PC-9 (cell line): ENCODE measurements around the gene SDK1. TPM values are rescaled to one million over a fixed set of nuclear protein-coding genes. Genes with fewer than 3 reads are reported as not detected.

ENCODE experiments used
- BruUV-seq: library from RNA; stranded (reverse); fragments of 400-500 nt; replicated peaks from 2 replicates; lab custom pipeline; 2021; lab: Mats Ljungman, UMichigan
- CTCF ChIA-PET: fragments of 300-600 bp; sonication (Branson Sonifier 250); formaldehyde crosslinking; loops from one replicate; lab custom pipeline; 2022; ENCODE audit warnings: antibody characterized with exemption; lab: Charles Lee
- POLR2A ChIA-PET: fragments of 300-600 bp; sonication (Branson Sonifier 250); formaldehyde crosslinking; loops from one replicate; lab custom pipeline; 2022; ENCODE audit warnings: antibody characterized with exemption; ENCODE audit not compliant: unreplicated experiment; lab: Charles Lee
- DNase-seq, 2 experiments: peaks; one replicate each; pipeline versions ENCODE4 v3.0.0 to v3.0.0-alpha.2; 2015 to 2022; ENCODE audit warnings: mixed read lengths in 1 of 2
- H2AFZ ChIP-seq: fragments of 200-600 bp; sonication (generic); 2 replicates; pipeline ENCODE4 v1.8.1; 2017; ENCODE audit warnings: antibody characterized with exemption
- H3F3A ChIP-seq: fragments of 200-600 bp; sonication (generic); 2 replicates; pipeline ENCODE4 v1.8.1; 2017; ENCODE audit warnings: antibody characterized with exemption, mild to moderate bottlenecking, low read depth; ENCODE audit not compliant: insufficient read depth
- H3K27ac ChIP-seq: fragments of 200-600 bp; sonication (generic); 2 replicates; pipeline ENCODE4 v1.6.1; 2016; ENCODE audit warnings: mixed run types
- H3K27me3 ChIP-seq: fragments of 200-600 bp; sonication (generic); 2 replicates; pipeline ENCODE4 v1.6.1; 2016; ENCODE audit warnings: low read depth, mixed run types; ENCODE audit not compliant: insufficient read depth
- H3K36me3 ChIP-seq: fragments of 200-600 bp; sonication (generic); 2 replicates; pipeline ENCODE4 v1.6.1; 2016; ENCODE audit warnings: low read depth, mixed run types
- H3K4me1 ChIP-seq: fragments of 200-600 bp; sonication (generic); replicated peaks from 2 replicates; pipeline ENCODE4 v1.6.1; 2016; ENCODE audit warnings: mixed run types; ENCODE audit not compliant: insufficient read depth
- H3K4me2 ChIP-seq: fragments of 200-600 bp; sonication (generic); 2 replicates; pipeline ENCODE4 v1.6.1; 2017; ENCODE audit warnings: mixed run types
- H3K4me3 ChIP-seq: fragments of 200-600 bp; sonication (generic); 2 replicates; pipeline ENCODE4 v1.6.1; 2016; ENCODE audit warnings: mixed run types
- H3K79me2 ChIP-seq: fragments of 200-600 bp; sonication (generic); 2 replicates; pipeline ENCODE4 v1.6.1; 2017; ENCODE audit warnings: low read depth, mixed run types
- H3K9me2 ChIP-seq: fragments of 200-600 bp; sonication (generic); 2 replicates; pipeline ENCODE4 v1.8.1; 2017; ENCODE audit warnings: mild to moderate bottlenecking; ENCODE audit not compliant: insufficient read depth
- H3K9me3 ChIP-seq: fragments of 200-600 bp; sonication (generic); 2 replicates; pipeline ENCODE4 v1.8.1; 2016; ENCODE audit warnings: low read depth; ENCODE audit not compliant: insufficient read depth
- H4K20me1 ChIP-seq: fragments of 200-600 bp; sonication (generic); 2 replicates; pipeline ENCODE4 v1.8.1; 2017; ENCODE audit not compliant: insufficient read depth
- EZH2 ChIP-seq: fragments of 200-600 bp; sonication (generic); IDR thresholded peaks from 2 replicates; pipeline ENCODE4 v1.8.0; 2017; ENCODE audit warnings: antibody characterized with exemption, low read depth
- intact Hi-C: fragments of 100-400 bp; cut with micrococcal nuclease; formaldehyde crosslinking; loops from one replicate; pipeline ENCODE4 v1.10.0; 2022; ENCODE audit not compliant: unreplicated experiment
- total RNA-seq: library from RNA; stranded (reverse); gene quantifications from 2 replicates; pipeline ENCODE4 v1.2.3, GENCODE V29; 2021
- TF ChIP-seq, protein P1 (sequence below): fragments of 200-600 bp; sonication (generic); conservative IDR thresholded peaks from 2 replicates; pipeline ENCODE4 v1.6.1; 2017; ENCODE audit warnings: mixed run types, antibody characterized with exemption, mild to moderate bottlenecking, moderate library complexity

SDK1 gene
- total RNA-seq, 1 experiment from 2014 or later, result not detected

- POLR2A ChIA-PET, result no interaction called here
- intact Hi-C loops, result no loop called here
These were observed 693.7 kb downstream of the SDK1 start for GRCh38 chr7:3994764-3995163.

GRCh38 chr7:3995187-3995586, 694.1 kb downstream of the SDK1 start:
- Histone ChIP-seq H3F3A (no peaks in the 10 kb centered on the region), H3K4me2 (no peak overlapping the region), H3K4me1 (no peaks in the 10 kb centered on the region), H3K27ac (no peak overlapping the region), H2AFZ (no peak overlapping the region), H3K79me2 (no peaks in the 10 kb centered on the region), H3K9me3 (no peaks in the 10 kb centered on the region), H3K4me3 (no peak overlapping the region), H4K20me1 (no peaks in the 10 kb centered on the region; the same call in 1 of the 2 replicates), H3K9me2 (no peaks in the 10 kb centered on the region), H3K27me3 (peaks cover 92% of the 10 kb centered on the region), H3K36me3 (no peaks in the 10 kb centered on the region)
- ChIA-PET POLR2A (no interaction called here), CTCF (no interaction called here)
- no peak for TF ChIP-seq EZH2
- TF ChIP-seq, protein P1, sequence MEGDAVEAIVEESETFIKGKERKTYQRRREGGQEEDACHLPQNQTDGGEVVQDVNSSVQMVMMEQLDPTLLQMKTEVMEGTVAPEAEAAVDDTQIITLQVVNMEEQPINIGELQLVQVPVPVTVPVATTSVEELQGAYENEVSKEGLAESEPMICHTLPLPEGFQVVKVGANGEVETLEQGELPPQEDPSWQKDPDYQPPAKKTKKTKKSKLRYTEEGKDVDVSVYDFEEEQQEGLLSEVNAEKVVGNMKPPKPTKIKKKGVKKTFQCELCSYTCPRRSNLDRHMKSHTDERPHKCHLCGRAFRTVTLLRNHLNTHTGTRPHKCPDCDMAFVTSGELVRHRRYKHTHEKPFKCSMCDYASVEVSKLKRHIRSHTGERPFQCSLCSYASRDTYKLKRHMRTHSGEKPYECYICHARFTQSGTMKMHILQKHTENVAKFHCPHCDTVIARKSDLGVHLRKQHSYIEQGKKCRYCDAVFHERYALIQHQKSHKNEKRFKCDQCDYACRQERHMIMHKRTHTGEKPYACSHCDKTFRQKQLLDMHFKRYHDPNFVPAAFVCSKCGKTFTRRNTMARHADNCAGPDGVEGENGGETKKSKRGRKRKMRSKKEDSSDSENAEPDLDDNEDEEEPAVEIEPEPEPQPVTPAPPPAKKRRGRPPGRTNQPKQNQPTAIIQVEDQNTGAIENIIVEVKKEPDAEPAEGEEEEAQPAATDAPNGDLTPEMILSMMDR, result no peak
- no TSS peak for BruUV-seq
- DNase-seq, result no peak
- intact Hi-C loops, result no loop called here

More at GRCh38 chr7:3994764-3995163, 693.7 kb downstream of the SDK1 start:
- no peak for DNase-seq
- Histone ChIP-seq H3K4me3 (no peak overlapping the region), H4K20me1 (no peaks in the 10 kb centered on the region; the same call in 1 of the 2 replicates), H3K36me3 (no peaks in the 10 kb centered on the region), H3K4me1 (no peaks in the 10 kb centered on the region), H3K27ac (no peak overlapping the region), H3K27me3 (peaks cover 92% of the 10 kb centered on the region), H3F3A (no peaks in the 10 kb centered on the region), H3K4me2 (no peak overlapping the region), H3K9me3 (no peaks in the 10 kb centered on the region), H3K79me2 (no peaks in the 10 kb centered on the region), H3K9me2 (no peaks in the 10 kb centered on the region), H2AFZ (no peak overlapping the region)
- CTCF ChIA-PET, result no interaction called here
- BruUV-seq, result no TSS peak
- TF ChIP-seq EZH2, result no peak
- TF ChIP-seq, protein P1, result no peak

- POLR2A ChIA-PET, result no interaction called here
- no TSS peak for BruUV-seq
These were observed 697.0 kb downstream of the SDK1 start for GRCh38 chr7:3998060-3998459.

More at GRCh38 chr7:3998060-3998459, 697.0 kb downstream of the SDK1 start:
- no peaks in the 10 kb centered on the region for H3K9me3 ChIP-seq
- no peaks in the 10 kb centered on the region for H3F3A ChIP-seq
- H3K27ac ChIP-seq, result no peak overlapping the region
- H3K4me2 ChIP-seq, result no peak overlapping the region
- CTCF ChIA-PET, result no interaction called here
- H3K4me1 ChIP-seq, result no peaks in the 10 kb centered on the region
- no peaks in the 10 kb centered on the region for H3K36me3 ChIP-seq
- DNase-seq, result no peak
- no peaks in the 10 kb centered on the region for H3K79me2 ChIP-seq
- no peak overlapping the region for H2AFZ ChIP-seq
- intact Hi-C loops, result no loop called here
- TF ChIP-seq, protein P1, result no peak
- no peak for TF ChIP-seq EZH2
- peaks cover 6% of the 10 kb centered on the region; the same call in 1 of the 2 replicates for H4K20me1 ChIP-seq
- no peak overlapping the region for H3K4me3 ChIP-seq
- no peaks in the 10 kb centered on the region for H3K9me2 ChIP-seq
- peaks cover 92% of the 10 kb centered on the region for H3K27me3 ChIP-seq
